GM18907 (cell line): ENCODE measurements around the gene TSPAN18.

Experiments
- ATAC-seq: cut with Tn5 transposase; IDR thresholded peaks from one replicate; pipeline ENCODE4 v1.9.1; 2021; ENCODE audit warnings: mild to moderate bottlenecking, moderate library complexity; ENCODE audit not compliant: unreplicated experiment

The TSPAN18 gene

DNA sequence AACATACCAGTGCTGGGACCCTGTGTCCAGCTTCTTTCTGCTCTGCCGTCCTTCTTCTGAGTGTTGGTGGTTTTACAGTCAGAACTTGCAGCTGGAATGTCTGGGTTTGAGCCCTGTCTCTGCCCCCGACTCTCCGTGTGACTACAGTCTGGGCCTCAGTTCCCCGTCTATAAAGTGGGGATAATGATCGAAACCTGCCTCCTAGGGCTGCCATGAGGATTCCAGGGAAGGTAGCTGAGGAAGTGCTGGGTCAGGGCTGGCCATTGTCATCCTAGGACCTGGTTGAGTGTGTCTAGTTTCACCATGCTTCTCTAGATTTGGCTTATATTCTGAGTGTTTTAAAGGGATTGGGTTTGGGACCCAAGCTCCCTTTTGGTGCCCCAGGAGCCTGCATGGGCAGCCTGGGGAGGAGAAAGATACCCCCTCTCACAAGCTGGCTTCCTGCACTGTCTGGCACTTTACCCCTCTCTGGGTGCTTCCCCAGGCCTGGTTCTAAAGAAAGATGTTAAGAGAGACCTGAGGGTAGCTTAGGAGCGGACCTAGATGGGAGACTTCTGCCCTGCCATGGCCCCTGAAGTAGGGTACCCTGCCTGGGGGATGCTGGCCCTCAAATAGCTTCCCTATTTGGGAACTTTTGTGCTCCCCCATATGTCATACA is 49.9 kb downstream of the TSPAN18 start:
- ATAC-seq, result no peak

GRCh38 chr11:44777209-44778194 is 50.7 kb downstream of the TSPAN18 start:
- ATAC-seq, result no peak

DNA sequence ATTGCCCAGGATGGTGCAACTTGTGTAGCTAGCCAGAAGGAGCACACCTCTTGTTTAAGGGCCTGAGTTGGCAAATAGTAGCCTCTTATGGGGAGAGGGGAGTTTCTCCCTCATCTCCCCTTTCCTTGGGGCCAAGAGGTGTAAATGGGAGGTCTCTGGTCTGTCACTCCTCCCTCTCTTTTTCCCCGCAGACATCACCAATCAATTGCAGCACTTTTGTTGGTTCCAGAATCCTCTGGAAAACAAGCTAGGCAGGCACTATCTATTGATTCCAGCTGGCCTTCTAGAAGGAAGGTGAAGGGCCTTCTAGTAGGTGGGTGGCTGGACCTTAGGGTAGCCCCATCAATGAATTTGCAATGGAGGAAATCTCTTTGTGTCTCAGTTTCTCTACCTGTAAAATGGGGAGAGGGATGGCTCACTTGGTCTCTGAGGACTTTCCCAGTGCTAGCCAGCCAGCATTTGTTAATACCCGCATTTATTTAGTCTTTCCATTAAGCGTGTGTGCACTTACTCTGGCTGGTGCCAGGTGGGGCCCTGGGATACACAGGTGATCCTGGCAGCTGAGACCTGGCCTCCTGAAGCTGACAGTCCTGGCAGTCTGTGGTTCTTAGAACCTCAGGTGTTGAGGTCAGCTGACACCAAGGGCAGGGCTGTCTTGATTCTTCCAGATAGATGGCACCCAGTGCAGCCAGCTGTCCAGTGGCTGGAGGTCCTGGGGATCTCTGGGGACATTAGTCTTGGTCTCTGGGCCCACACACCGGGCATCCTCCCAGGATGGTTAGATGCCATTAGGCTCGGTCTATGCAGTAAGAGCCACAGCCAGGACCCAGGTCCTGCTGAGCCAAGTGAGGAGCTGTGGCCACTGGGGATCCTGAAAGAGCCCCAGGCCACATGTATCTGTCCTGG is 51.7 kb downstream of the TSPAN18 start:
- ATAC-seq, result no peak

DNA sequence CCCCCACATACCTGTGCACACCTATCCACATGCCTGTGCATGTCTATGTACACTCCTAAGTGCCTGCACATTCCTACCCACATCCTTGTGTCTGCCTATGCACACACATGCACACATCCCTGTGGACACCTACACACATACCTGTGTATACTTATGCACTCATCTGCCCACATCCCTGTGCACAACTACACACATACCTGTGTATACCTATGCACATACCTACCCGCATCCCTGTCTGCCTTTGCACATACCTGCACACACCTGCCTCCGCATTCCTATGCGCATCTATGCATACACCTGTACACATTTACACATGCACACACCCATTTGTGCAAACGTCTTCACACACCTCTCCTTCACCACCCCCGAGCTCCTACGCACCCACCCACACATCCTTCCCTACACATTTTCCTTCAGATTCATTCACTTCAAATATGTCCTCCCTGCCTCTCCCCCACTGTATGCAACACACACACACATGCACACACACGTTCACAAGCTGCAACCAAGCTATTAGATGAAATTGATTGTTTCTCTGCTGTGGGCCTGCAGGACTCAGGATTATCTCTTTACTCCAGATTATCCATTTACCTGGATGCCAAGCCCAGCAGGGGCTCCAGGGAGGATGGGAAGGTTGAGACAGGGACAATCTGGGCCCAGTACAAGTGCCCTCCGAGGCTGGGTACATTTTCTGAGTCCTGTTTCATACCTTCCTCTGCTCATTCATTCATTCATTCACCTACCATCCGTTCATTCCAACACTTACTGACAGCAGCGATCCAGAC is 53.2 kb downstream of the TSPAN18 start:
- no peak for ATAC-seq

DNA sequence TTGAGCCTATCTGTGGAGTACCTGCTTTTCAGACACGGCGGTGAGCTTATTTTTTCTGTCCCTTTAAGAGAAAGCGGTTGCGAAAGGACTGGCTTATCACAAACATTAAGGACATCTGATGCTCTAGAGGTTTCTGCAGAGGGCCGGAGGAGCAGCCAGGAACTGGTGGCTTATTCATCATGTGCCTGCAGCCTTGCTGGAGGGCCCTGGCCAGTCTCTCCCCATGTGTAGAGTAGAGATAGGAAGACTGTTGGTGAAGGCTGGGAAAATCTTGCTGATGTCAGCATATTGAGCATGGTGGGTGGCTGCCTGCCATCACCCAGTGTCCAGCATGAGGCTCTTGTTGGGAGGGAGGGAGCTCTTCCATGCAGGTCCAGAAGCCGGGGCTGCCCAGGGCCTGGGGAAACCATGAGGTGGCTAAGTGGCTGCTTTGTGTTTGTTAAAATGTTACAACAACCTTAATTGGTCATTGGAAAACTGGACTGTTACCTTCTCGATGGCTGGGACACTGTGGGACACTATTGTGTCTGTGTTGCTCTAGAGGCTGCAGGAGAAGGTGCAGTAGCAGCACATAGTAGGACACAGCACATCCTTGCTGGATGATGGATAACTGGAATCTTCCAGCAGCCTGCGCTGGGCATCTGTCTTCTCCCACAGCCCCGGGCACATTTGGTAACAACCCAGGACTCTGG is 54.3 kb downstream of the TSPAN18 start:
- no peak for ATAC-seq

DNA sequence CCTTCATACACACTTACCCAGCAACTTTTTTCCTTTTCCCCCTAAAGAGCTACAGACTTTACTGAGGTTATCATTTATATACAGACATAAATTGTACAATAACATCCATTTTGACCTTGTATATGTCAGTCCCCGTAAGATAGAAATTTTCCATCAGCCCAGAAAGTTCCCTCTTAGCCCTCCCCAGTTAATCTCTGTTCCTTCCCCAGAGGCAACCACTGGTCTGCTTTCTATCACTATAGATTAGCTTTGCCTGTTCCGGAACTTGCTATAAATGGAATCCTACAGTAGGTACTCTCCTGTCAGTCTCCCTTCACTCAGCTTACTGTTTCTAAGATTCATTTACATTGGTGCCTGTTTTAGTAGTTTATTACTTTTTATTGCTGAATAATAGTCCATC is 54.9 kb downstream of the TSPAN18 start:
- no peak for ATAC-seq

DNA sequence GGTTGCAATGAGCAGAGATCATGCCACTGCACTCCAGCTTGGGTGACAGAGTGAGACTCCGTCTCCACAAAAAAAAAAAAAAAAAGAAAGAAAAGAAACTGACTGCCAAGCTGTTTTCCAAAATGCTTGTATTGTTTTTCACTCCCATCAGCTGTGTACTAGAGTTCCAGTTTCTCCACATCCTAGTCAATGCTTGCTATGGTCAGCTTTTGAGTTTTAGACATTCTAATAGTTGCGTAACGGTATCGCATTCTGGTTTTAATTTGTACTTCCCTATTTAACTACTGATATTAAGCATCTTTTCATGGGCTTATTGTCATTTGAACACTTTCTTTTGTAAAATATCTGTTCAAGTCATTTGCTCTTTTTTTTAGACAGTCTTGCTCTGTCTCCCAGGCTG is 55.7 kb downstream of the TSPAN18 start:
- no peak for ATAC-seq

DNA sequence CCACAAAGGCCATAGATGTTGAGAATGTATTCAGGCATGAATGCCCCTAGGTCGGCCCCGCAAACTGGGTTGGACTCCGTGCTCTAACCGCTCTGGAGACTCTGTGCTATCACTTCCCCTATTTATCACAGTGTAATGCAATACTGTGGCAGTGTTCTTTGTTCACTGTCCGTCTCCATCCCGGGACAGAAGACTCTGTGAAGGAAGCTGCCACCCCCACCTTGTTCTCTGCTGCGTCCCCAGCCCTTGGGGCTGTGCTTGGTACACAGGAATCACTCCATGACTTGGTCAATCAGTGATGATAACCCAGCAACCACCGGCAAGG is 57.6 kb downstream of the TSPAN18 start:
- ATAC-seq, result no peak

GRCh38 chr11:44784851-44785250 is 58.1 kb downstream of the TSPAN18 start:
- no peak for ATAC-seq

GRCh38 chr11:44785856-44786607 is 59.3 kb downstream of the TSPAN18 start:
- ATAC-seq, result no peak

DNA sequence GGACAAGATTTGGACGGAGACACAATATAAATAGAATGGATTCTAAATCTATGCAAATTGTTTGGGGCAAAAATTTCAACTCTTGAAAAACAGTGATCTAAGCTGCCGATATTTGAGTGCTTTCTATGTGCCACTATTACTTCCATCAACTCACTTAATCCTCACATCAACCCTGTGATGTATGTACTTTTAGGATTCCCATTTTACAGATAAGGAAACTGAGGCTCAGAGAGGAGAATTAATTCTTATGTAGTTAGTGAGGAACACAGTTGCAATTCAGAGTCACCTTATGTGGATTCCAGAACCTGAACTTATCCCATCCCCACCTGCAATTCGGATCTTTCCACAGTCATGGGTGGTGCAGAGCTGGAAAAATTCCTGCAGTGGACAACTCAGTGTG is 60.3 kb downstream of the TSPAN18 start:
- no peak for ATAC-seq

- no peak for ATAC-seq
Observed at GRCh38 chr11:44787981-44788380, 61.2 kb downstream of the TSPAN18 start.

- no peak for ATAC-seq
Observed at GRCh38 chr11:44788536-44789261, 61.9 kb downstream of the TSPAN18 start.

DNA sequence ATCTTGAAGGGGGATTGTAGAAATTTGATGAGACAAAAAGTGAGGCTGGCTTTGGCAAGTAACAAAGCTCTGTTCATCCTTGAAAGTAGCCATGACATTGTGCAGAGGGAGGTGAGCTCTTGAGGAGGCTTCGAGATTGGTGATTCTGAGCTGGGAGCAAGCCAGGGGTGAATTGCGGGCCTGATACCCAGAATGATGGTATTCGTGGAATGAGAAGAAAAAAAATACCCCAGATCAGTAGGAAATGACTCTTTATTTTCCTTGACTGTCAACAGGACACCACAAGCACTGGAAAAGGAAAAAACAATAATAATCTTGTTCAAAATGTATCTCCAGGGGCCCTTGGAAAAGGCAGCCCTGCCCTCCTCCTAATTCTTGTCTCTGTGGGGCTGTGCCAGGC is 62.7 kb downstream of the TSPAN18 start:
- no peak for ATAC-seq

DNA sequence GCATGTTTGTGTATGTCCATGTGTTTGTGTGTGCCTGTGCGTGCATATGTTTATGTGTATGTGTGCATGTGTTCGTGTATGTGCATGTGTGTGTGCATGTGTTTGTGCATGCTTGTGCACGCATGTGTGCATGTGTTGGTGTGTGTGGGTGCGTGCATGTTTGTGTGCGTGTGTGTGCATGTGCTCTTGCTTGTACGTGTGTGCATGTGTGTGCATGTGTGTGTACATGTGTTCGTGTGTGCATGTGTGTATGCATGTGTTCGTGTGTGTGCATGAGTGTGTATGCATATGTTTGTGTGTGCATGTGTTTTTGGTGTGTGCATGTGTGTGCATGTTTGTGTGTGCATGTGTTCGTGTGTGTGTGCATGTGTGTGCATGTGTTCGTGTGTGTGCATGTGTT is 63.4 kb downstream of the TSPAN18 start:
- ATAC-seq, result no peak

DNA sequence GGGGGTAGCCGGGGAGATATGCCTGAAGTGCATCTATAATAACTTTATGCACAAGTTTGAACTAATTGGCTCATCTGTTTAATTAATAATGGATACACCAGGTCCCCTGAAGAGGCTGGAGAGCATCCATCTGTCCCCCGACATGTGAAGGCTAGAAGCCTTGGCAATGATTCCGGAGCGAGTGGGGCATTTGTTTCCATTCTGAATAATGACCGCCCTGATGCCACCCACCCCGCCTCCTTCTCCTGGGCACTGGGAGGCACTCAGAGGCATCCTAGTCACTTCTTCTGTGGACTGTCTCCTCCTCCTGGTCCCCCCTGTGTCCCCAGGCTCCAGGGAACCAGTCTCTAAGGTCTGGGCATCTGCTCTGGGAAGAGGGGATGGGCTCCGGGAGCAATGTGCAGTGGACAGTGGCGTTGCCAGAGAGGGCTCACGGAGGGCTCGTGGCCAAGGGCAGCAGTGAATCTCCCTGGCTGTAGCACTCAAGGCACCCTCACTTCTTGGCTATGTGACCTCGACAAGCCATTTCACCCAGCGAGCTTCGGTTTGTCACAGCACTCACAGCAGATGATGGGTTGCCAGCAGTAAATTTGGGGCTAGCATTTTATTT is 64.7 kb downstream of the TSPAN18 start:
- ATAC-seq, result no peak

- ATAC-seq, result no peak
Observed at GRCh38 chr11:44792171-44792570, 65.4 kb downstream of the TSPAN18 start.
